IMR-90 (cell line): ENCODE measurements around the gene SP8. TPM values are rescaled to one million over a fixed set of nuclear protein-coding genes. Genes with fewer than 3 reads are reported as not detected.

Source experiments
- ATAC-seq: fragments of 200-7000 bp; cut with Tn5 transposase; 2 replicates; pipeline ENCODE4 v1.9.1; 2020; ENCODE audit warnings: low read depth, mild to moderate bottlenecking, moderate library complexity
- BruUV-seq: library from RNA; stranded (reverse); fragments of 400-500 nt; replicated peaks from 2 replicates; lab custom pipeline; 2021; lab: Mats Ljungman, UMichigan
- CTCF ChIA-PET: fragments of 300-600 bp; formaldehyde crosslinking; extraction: SDS; loops from one replicate; lab custom pipeline; 2021; ENCODE audit warnings: antibody characterized with exemption; lab: Yijun Ruan, JAX
- POLR2A ChIA-PET: fragments of 300-600 bp; sonication (Branson Sonifier 250); formaldehyde crosslinking; loops from one replicate; lab custom pipeline; 2022; ENCODE audit warnings: antibody characterized with exemption; ENCODE audit not compliant: unreplicated experiment; lab: Charles Lee
- DNase-seq: peaks from one replicate; pipeline ENCODE4 v3.0.0; 2013
- H2AFZ ChIP-seq: replicated peaks from 2 replicates; pipeline ENCODE3; 2013; ENCODE audit warnings: low read length, mild to moderate bottlenecking; ENCODE audit not compliant: poor library complexity
- H2AK5ac ChIP-seq: 2 replicates; pipeline ENCODE4 v1.6.1; 2013; ENCODE audit warnings: low read depth, low read length, inconsistent platforms
- H2AK9ac ChIP-seq: replicated peaks from 2 replicates; pipeline ENCODE3; 2013; ENCODE audit warnings: mild to moderate bottlenecking, low read depth, low read length, moderate library complexity; ENCODE audit not compliant: poor library complexity
- H2BK120ac ChIP-seq: 2 replicates; pipeline ENCODE4 v1.6.1; 2013; ENCODE audit warnings: low read depth, low read length, inconsistent platforms
- H2BK15ac ChIP-seq: 3 replicates; pipeline ENCODE4 v1.6.1; 2013; ENCODE audit warnings: low read depth, low read length, inconsistent platforms
- H2BK20ac ChIP-seq: 2 replicates; pipeline ENCODE4 v1.6.1; 2013; ENCODE audit warnings: low read depth, mild to moderate bottlenecking, inconsistent platforms, low read length, moderate library complexity
- H2BK5ac ChIP-seq: 2 replicates; pipeline ENCODE4 v1.6.1; 2013; ENCODE audit warnings: mild to moderate bottlenecking, low read depth, low read length, inconsistent platforms; ENCODE audit not compliant: poor library complexity, severe bottlenecking
- H3K14ac ChIP-seq: replicated peaks from 2 replicates; pipeline ENCODE4 v1.6.1; 2013; ENCODE audit warnings: low read depth, low read length, inconsistent platforms
- H3K18ac ChIP-seq: 2 replicates; pipeline ENCODE4 v1.6.1; 2013; ENCODE audit warnings: low read depth, low read length, control low read depth
- H3K23ac ChIP-seq: 2 replicates; pipeline ENCODE4 v1.6.1; 2013; ENCODE audit warnings: low read depth, low read length, inconsistent platforms
- H3K27ac ChIP-seq: 2 replicates; pipeline ENCODE4 v1.5.1; 2013; ENCODE audit warnings: mild to moderate bottlenecking, control low read depth, low read length; ENCODE audit not compliant: insufficient read depth
- H3K27me3 ChIP-seq: 2 replicates; pipeline ENCODE4 v1.6.1; 2013; ENCODE audit warnings: low read length; ENCODE audit not compliant: control insufficient read depth, insufficient read depth
- H3K36me3 ChIP-seq: 2 replicates; pipeline ENCODE4 v1.6.1; 2013; ENCODE audit warnings: low read length, mixed read lengths; ENCODE audit not compliant: control insufficient read depth, insufficient read depth
- H3K4ac ChIP-seq: 2 replicates; pipeline ENCODE4 v1.6.1; 2013; ENCODE audit warnings: low read depth, low read length, inconsistent platforms
- H3K4me1 ChIP-seq: 2 replicates; pipeline ENCODE4 v1.6.1; 2013; ENCODE audit warnings: low read length, mixed read lengths; ENCODE audit not compliant: control insufficient read depth, insufficient read depth
- H3K4me2 ChIP-seq: 2 replicates; pipeline ENCODE4 v1.6.1; 2013; ENCODE audit warnings: low read depth, mild to moderate bottlenecking, control low read depth, low read length, moderate library complexity
- H3K4me3 ChIP-seq: 2 replicates; pipeline ENCODE4 v1.5.1; 2013; ENCODE audit warnings: low read depth, mild to moderate bottlenecking, control low read depth, low read length, moderate library complexity; ENCODE audit not compliant: insufficient read depth
- H3K56ac ChIP-seq: 2 replicates; pipeline ENCODE4 v1.6.1; 2013; ENCODE audit warnings: low read length, inconsistent platforms; ENCODE audit not compliant: insufficient read depth; ENCODE audit errors: extremely low read depth
- H3K79me1 ChIP-seq, 2 experiments: 2 replicates each; pipeline ENCODE4 v1.6.1; 2013; ENCODE audit warnings: low read length in 2 of 2, inconsistent platforms in 1 of 2, low read depth in 1 of 2
- H3K9ac ChIP-seq: 2 replicates; pipeline ENCODE4 v1.6.1; 2013; ENCODE audit warnings: low read depth, low read length, control low read depth
- H3K9me1 ChIP-seq: 2 replicates; pipeline ENCODE4 v1.6.1; 2013; ENCODE audit warnings: low read length, inconsistent platforms; ENCODE audit not compliant: insufficient read depth
- H3K9me3 ChIP-seq: 2 replicates; pipeline ENCODE4 v1.6.1; 2013; ENCODE audit warnings: low read length; ENCODE audit not compliant: control insufficient read depth, insufficient read depth
- H4K20me1 ChIP-seq: 2 replicates; pipeline ENCODE4 v1.6.1; 2013; ENCODE audit warnings: low read length, inconsistent platforms; ENCODE audit not compliant: insufficient read depth
- H4K5ac ChIP-seq: 2 replicates; pipeline ENCODE4 v1.6.1; 2013; ENCODE audit warnings: mild to moderate bottlenecking, low read depth, low read length, control low read depth
- H4K8ac ChIP-seq, 2 experiments: 2 replicates each; pipeline ENCODE4 v1.6.1; 2013; ENCODE audit warnings: low read depth in 2 of 2, low read length in 2 of 2, control low read depth in 1 of 2, inconsistent platforms in 1 of 2
- H4K91ac ChIP-seq: 2 replicates; pipeline ENCODE4 v1.6.1; 2013; ENCODE audit warnings: low read depth, low read length, inconsistent platforms; ENCODE audit not compliant: insufficient read depth
- CHD1 ChIP-seq: IDR thresholded peaks from 2 replicates; pipeline ENCODE4 v1.6.1; 2012; ENCODE audit warnings: low read depth, low read length, improper control_type of control experiment
- FOS ChIP-seq: fragments of 150-350 bp; IDR thresholded peaks from 2 replicates; pipeline ENCODE4 v1.6.1; 2016; ENCODE audit warnings: low read depth, low read length
- MXI1 ChIP-seq: IDR thresholded peaks from 2 replicates; pipeline ENCODE4 v1.6.1; 2012; ENCODE audit warnings: low read depth, mild to moderate bottlenecking, low read length, moderate library complexity, borderline replicate concordance
- NFE2L2 ChIP-seq: fragments of 150-350 bp; IDR thresholded peaks from 2 replicates; pipeline ENCODE4 v1.6.1; 2016; ENCODE audit warnings: low read depth, mild to moderate bottlenecking, low read length
- POLR2A ChIP-seq: IDR thresholded peaks from 2 replicates; pipeline ENCODE4 v1.6.1; 2012; ENCODE audit warnings: mild to moderate bottlenecking, low read depth, low read length
- SMC3 ChIP-seq: fragments of 150-350 bp; IDR thresholded peaks from 2 replicates; pipeline ENCODE4 v1.6.1; 2016; ENCODE audit warnings: low read depth, mild to moderate bottlenecking, antibody characterized with exemption, low read length, moderate library complexity
- WGBS, 2 experiments: methylation state at CpG; one replicate each; pipeline versions ENCODE4 v1.1.5 to v1.1.7; 2013; ENCODE audit warnings: missing lambda C conversion rate in 2 of 2; ENCODE audit not compliant: insufficient read length in 1 of 2; ENCODE audit errors: extremely low coverage in 2 of 2; 5-methylcytosine and 5-hydroxymethylcytosine counted together
- dilution Hi-C: fragments of 300-500 bp; cut with HindIII; formaldehyde crosslinking; loops from one replicate; pipeline ENCODE4 v1.14.3; 2018; ENCODE audit warnings: low sequenced_read_pairs; ENCODE audit not compliant: unreplicated experiment
- in situ Hi-C: fragments of 300-500 bp; cut with MboI; formaldehyde crosslinking; loops from 3 replicates; pipeline ENCODE4 v1.14.3; 2019; ENCODE audit warnings: low sequenced_read_pairs, inconsistent platforms, mixed read lengths
- intact Hi-C: fragments of 100-400 bp; cut with micrococcal nuclease; formaldehyde crosslinking; loops from 2 replicates; pipeline ENCODE4 v1.10.0; 2022
- polyA plus RNA-seq, 3 experiments: library from polyadenylated mRNA; depleted of rRNA; stranded (reverse); fragments of >200 nt; gene quantifications; 2 replicates each; pipeline ENCODE4 v1.2.3, GENCODE V29; 2012; ENCODE audit warnings: low replicate concordance in 1 of 3
- total RNA-seq: library from RNA; depleted of rRNA; stranded (reverse); fragments of >200 nt; gene quantifications from 2 replicates; pipeline ENCODE4 v1.2.3, GENCODE V29; 2012
- TF ChIP-seq, protein P1 (sequence below): fragments of 150-350 bp; IDR thresholded peaks from 2 replicates; pipeline ENCODE4 v1.6.1; 2017; ENCODE audit warnings: mild to moderate bottlenecking, antibody characterized with exemption, low read length, low read depth
- TF ChIP-seq, protein P2 (sequence below): conservative IDR thresholded peaks from 2 replicates; pipeline ENCODE4 v1.5.1; 2012; ENCODE audit warnings: mild to moderate bottlenecking, low read depth, low read length, improper control_type of control experiment
- TF ChIP-seq, protein P3 (sequence below): fragments of 150-350 bp; IDR thresholded peaks from 2 replicates; pipeline ENCODE4 v1.6.1; 2016; ENCODE audit warnings: low read depth, mild to moderate bottlenecking, low read length, moderate library complexity, borderline replicate concordance

SP8 gene
- total and polyA plus RNA-seq, 2 of the 4 experiments (the other 2 are of a cell fraction): not detected

DNA sequence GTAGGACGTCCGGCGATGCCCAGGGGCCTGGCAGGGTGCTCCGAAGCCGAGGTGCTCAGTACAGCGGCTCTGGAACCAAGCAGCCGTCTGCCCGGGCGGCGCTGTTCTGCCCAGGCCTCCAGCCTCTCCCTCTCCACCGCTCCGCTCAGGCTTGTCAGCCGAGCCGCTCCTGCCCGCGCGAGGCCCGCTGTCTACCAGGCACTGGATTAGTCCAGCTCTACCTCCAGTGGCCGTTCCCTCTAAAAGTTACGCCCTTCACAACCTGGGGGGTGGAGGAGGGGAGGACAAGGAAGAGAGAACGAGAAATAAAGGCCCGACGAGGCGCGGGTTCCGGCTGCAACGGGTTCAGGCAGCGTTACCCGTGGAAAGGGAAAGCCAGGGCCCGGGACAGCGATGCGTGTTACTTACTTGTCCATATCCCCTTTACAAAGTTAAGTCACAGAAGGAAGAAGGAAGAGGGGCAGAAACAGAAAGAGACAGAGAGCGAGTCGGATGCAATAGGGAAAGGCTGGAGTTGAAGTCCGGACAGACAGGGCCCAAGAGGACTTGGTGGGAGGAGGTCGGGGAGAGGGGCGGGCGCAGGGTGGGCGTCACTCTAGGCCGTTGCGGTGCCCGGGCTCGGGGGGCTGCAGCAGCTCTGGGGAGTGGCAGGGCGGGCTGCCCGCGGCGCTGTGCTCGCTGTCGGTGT lies 2.8 kb downstream of the SP8 start:
- Histone ChIP-seq H2BK20ac (no peak overlapping the region), H3K36me3 (no peaks in the 10 kb centered on the region), H3K27ac (no peak overlapping the region), H4K91ac (no peak overlapping the region), H2AK5ac (no peak overlapping the region), H3K4me2 (peak overlapping the region; percentile 31; the same call in 1 of the 2 replicates), H2BK120ac (no peak overlapping the region), H3K27me3 (peaks cover 61% of the 10 kb centered on the region), H3K9me3 (peaks cover 6% of the 10 kb centered on the region; the same call in 1 of the 2 replicates), H3K23ac (no peak overlapping the region), H3K14ac (no peak overlapping the region), H3K56ac (no peak overlapping the region), H3K9ac (no peak overlapping the region), H2AK9ac (no peak overlapping the region), H2AFZ (peak overlapping the region; percentile 70), H4K8ac (no peak overlapping the region), H3K9me1 (no peaks in the 10 kb centered on the region), H3K18ac (no peak overlapping the region), H4K20me1 (no peaks in the 10 kb centered on the region), H2BK15ac (no peak overlapping the region), H4K5ac (no peak overlapping the region), H3K4ac (no peak overlapping the region), H2BK5ac (no peak overlapping the region), H3K79me1 (no peaks in the 10 kb centered on the region), H3K4me3 (peak overlapping the region; percentile 28), H3K4me1 (peaks cover 3% of the 10 kb centered on the region; the same call in 1 of the 2 replicates)
- peak; percentile 47 for ATAC-seq
- WGBS, 2 experiments: 3% methylated on average over 6 of the region's 49 CpGs; no CpG with 5 or more reads in 1 of the 2 experiments
- CTCF ChIA-PET: no interaction called here
- POLR2A ChIA-PET: no interaction called here
- no peak for DNase-seq
- intact Hi-C loops (no loop called here), in situ Hi-C loops (no loop called here), dilution Hi-C loops (no loop called here)
- TF ChIP-seq, protein P1, sequence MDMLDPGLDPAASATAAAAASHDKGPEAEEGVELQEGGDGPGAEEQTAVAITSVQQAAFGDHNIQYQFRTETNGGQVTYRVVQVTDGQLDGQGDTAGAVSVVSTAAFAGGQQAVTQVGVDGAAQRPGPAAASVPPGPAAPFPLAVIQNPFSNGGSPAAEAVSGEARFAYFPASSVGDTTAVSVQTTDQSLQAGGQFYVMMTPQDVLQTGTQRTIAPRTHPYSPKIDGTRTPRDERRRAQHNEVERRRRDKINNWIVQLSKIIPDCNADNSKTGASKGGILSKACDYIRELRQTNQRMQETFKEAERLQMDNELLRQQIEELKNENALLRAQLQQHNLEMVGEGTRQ: no peak
- TF ChIP-seq CHD1 (no peak), POLR2A (no peak), MXI1 (no peak), NFE2L2 (no peak), FOS (no peak), SMC3 (no peak)
- TF ChIP-seq, protein P2, sequence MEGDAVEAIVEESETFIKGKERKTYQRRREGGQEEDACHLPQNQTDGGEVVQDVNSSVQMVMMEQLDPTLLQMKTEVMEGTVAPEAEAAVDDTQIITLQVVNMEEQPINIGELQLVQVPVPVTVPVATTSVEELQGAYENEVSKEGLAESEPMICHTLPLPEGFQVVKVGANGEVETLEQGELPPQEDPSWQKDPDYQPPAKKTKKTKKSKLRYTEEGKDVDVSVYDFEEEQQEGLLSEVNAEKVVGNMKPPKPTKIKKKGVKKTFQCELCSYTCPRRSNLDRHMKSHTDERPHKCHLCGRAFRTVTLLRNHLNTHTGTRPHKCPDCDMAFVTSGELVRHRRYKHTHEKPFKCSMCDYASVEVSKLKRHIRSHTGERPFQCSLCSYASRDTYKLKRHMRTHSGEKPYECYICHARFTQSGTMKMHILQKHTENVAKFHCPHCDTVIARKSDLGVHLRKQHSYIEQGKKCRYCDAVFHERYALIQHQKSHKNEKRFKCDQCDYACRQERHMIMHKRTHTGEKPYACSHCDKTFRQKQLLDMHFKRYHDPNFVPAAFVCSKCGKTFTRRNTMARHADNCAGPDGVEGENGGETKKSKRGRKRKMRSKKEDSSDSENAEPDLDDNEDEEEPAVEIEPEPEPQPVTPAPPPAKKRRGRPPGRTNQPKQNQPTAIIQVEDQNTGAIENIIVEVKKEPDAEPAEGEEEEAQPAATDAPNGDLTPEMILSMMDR: no peak
- TF ChIP-seq, protein P3, sequence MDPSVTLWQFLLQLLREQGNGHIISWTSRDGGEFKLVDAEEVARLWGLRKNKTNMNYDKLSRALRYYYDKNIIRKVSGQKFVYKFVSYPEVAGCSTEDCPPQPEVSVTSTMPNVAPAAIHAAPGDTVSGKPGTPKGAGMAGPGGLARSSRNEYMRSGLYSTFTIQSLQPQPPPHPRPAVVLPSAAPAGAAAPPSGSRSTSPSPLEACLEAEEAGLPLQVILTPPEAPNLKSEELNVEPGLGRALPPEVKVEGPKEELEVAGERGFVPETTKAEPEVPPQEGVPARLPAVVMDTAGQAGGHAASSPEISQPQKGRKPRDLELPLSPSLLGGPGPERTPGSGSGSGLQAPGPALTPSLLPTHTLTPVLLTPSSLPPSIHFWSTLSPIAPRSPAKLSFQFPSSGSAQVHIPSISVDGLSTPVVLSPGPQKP: no peak
- BruUV-seq: no TSS peak
